Neural cell (in vitro differentiated cells): ENCODE results near the gene PPP2R2D. TPM values are rescaled to one million over a fixed set of nuclear protein-coding genes. Genes with fewer than 3 reads are reported as not detected.

Experiments used
- H2AFZ ChIP-seq: fragments of 200-600, 300-800 bp; sonication (generic), shearing (Covaris generic); 2 replicates; pipeline ENCODE4 v1.6.0; 2014; ENCODE audit warnings: low read depth, mild to moderate bottlenecking, antibody characterized with exemption, low read length, moderate library complexity
- H3F3A ChIP-seq: fragments of 200-600 bp; shearing (Covaris generic); 2 replicates; pipeline ENCODE4 v1.6.1; 2016; ENCODE audit warnings: mild to moderate bottlenecking, moderate library complexity, mixed read lengths, antibody characterized with exemption, low read length; ENCODE audit not compliant: insufficient read depth, poor library complexity, severe bottlenecking
- H3K27ac ChIP-seq: fragments of 200-600, 300-800 bp; sonication (generic), shearing (Covaris generic); 2 replicates; pipeline ENCODE4 v1.5.1; 2014; ENCODE audit warnings: mild to moderate bottlenecking, low read length, moderate library complexity
- H3K27me3 ChIP-seq: fragments of 300-800, 200-600 bp; sonication (generic), shearing (Covaris generic); 2 replicates; pipeline ENCODE4 v1.6.0; 2014; ENCODE audit warnings: mild to moderate bottlenecking, low read depth, low read length, moderate library complexity; ENCODE audit not compliant: insufficient read depth
- H3K36me3 ChIP-seq: fragments of 300-800, 200-600 bp; sonication (generic), shearing (Covaris generic); 2 replicates; pipeline ENCODE4 v1.5.1; 2014; ENCODE audit warnings: mild to moderate bottlenecking, antibody characterized with exemption, low read length, moderate library complexity; ENCODE audit not compliant: insufficient read depth
- H3K4me2 ChIP-seq: fragments of 300-800, 200-600 bp; sonication (generic), shearing (Covaris generic); 2 replicates; pipeline ENCODE4 v1.6.0; 2014; ENCODE audit warnings: mild to moderate bottlenecking, low read length
- H3K4me3 ChIP-seq: fragments of 300-800, 200-600 bp; sonication (generic), shearing (Covaris generic); 2 replicates; pipeline ENCODE4 v1.5.1; 2014; ENCODE audit warnings: mild to moderate bottlenecking, low read length, moderate library complexity
- H3K79me2 ChIP-seq: fragments of 200-600 bp; shearing (Covaris generic); replicated peaks from 2 replicates; pipeline ENCODE4 v1.6.0; 2014; ENCODE audit warnings: mild to moderate bottlenecking, low read length, moderate library complexity; ENCODE audit not compliant: insufficient read depth
- H3K9ac ChIP-seq: fragments of 300-800, 200-600 bp; sonication (generic), shearing (Covaris generic); 2 replicates; pipeline ENCODE4 v1.6.1; 2016; ENCODE audit warnings: mild to moderate bottlenecking, low read length, mixed read lengths
- H3K9me2 ChIP-seq: fragments of 200-600 bp; shearing (Covaris generic); 2 replicates; pipeline ENCODE4 v1.6.1; 2016; ENCODE audit warnings: mild to moderate bottlenecking, low read length, mixed read lengths; ENCODE audit not compliant: insufficient read depth
- H3K9me3 ChIP-seq: fragments of 200-600, 300-800 bp; sonication (generic), shearing (Covaris generic); 2 replicates; pipeline ENCODE4 v1.6.1; 2016; ENCODE audit warnings: mild to moderate bottlenecking, mixed run types, low read length, moderate library complexity, mixed read lengths
- H4K20me1 ChIP-seq: fragments of 200-600 bp; shearing (Covaris generic); 2 replicates; pipeline ENCODE4 v1.6.1; 2016; ENCODE audit warnings: mild to moderate bottlenecking, mixed run types; ENCODE audit not compliant: insufficient read depth
- CTCF ChIP-seq: fragments of 450-650 bp; IDR thresholded peaks from 2 replicates; pipeline ENCODE4 v1.5.1; 2014; ENCODE audit warnings: antibody characterized with exemption, mild to moderate bottlenecking, moderate library complexity; ENCODE audit not compliant: poor library complexity, severe bottlenecking
- EP300 ChIP-seq: fragments of 450-650 bp; conservative IDR thresholded peaks from 2 replicates; pipeline ENCODE4 v1.6.1; 2014; ENCODE audit warnings: antibody characterized with exemption, mild to moderate bottlenecking, moderate library complexity; ENCODE audit not compliant: poor library complexity, severe bottlenecking
- EZH2 ChIP-seq: fragments of 200-600, 300-800 bp; shearing (Covaris generic), sonication (generic); IDR thresholded peaks from 2 replicates; pipeline ENCODE4 v1.6.1; 2014; ENCODE audit warnings: antibody characterized with exemption, low read length, borderline replicate concordance, mild to moderate bottlenecking; ENCODE audit not compliant: insufficient read depth, poor library complexity, severe bottlenecking
- POLR2AphosphoS5 ChIP-seq: IDR thresholded peaks from 2 replicates; pipeline ENCODE4 v1.6.1; 2012
- REST ChIP-seq: IDR thresholded peaks from 2 replicates; pipeline ENCODE4 v1.6.1; 2012; ENCODE audit warnings: borderline replicate concordance
- TAF1 ChIP-seq: IDR thresholded peaks from 2 replicates; pipeline ENCODE4 v1.6.1; 2012; ENCODE audit warnings: low read depth
- polyA plus RNA-seq: library from polyadenylated mRNA; depleted of rRNA; stranded (reverse); fragments of >200 nt; gene quantifications from 2 replicates; pipeline ENCODE4 v1.2.3, GENCODE V29; 2014

Gene PPP2R2D
- polyA plus RNA-seq, 1 donor from 2014 or later, result 71.7 TPM

GRCh38 chr10:131997366-131998049 lies 96.7 kb downstream of the PPP2R2D start:
- no peaks in the 10 kb centered on the region for H3K9me3 ChIP-seq
- no peak overlapping the region for H3K27ac ChIP-seq
- no peak overlapping the region for H2AFZ ChIP-seq
- H3K9me2 ChIP-seq, result no peaks in the 10 kb centered on the region
- no peaks in the 10 kb centered on the region for H3F3A ChIP-seq
- H3K36me3 ChIP-seq, result no peaks in the 10 kb centered on the region
- no peaks in the 10 kb centered on the region for H4K20me1 ChIP-seq
- H3K27me3 ChIP-seq, result no peaks in the 10 kb centered on the region
- H3K79me2 ChIP-seq, result no peaks in the 10 kb centered on the region
- TF ChIP-seq EZH2 (no peak), REST (no peak), POLR2AphosphoS5 (no peak)
- no peak overlapping the region for H3K9ac ChIP-seq
- peak overlapping the region; percentile 12 for H3K4me3 ChIP-seq
- H3K4me2 ChIP-seq, result no peak overlapping the region

- H3K9ac ChIP-seq, result no peak overlapping the region
- no peaks in the 10 kb centered on the region for H3K27me3 ChIP-seq
- H2AFZ ChIP-seq, result no peak overlapping the region
- H3K4me3 ChIP-seq, result no peak overlapping the region
- no peaks in the 10 kb centered on the region for H3K9me3 ChIP-seq
- no peaks in the 10 kb centered on the region for H3K79me2 ChIP-seq
- H3K27ac ChIP-seq, result no peak overlapping the region
- H4K20me1 ChIP-seq, result no peaks in the 10 kb centered on the region
- no peak overlapping the region for H3K4me2 ChIP-seq
- H3K9me2 ChIP-seq, result no peaks in the 10 kb centered on the region
- no peaks in the 10 kb centered on the region for H3F3A ChIP-seq
- H3K36me3 ChIP-seq, result no peaks in the 10 kb centered on the region
- no peak for TF ChIP-seq TAF1
- TF ChIP-seq EP300, result no peak
- TF ChIP-seq REST, result no peak
- TF ChIP-seq CTCF, result no peak
- TF ChIP-seq EZH2, result no peak
- no peak for TF ChIP-seq POLR2AphosphoS5
Measured at GRCh38 chr10:131998050-131998844, 97.4 kb downstream of the PPP2R2D start.
